Right lobe of liver (tissue), 6 donors: ENCODE measurements around the gene OR5J2. TPM values are rescaled to one million over a fixed set of nuclear protein-coding genes. Genes with fewer than 3 reads are reported as not detected.
"Not testable (repeated sequence)": the region's sequence is repeated elsewhere in the genome, so short reads cannot be mapped to it uniquely, and the experiment has no call there.

Experiments used
- ATAC-seq, 4 donors: fragments of 200-7000 bp; cut with Tn5 transposase; one replicate each; pipeline ENCODE4 v1.9.1; 2020; ENCODE audit warnings: mild to moderate bottlenecking in 4 of 4, moderate library complexity in 4 of 4
- DNase-seq, 3 donors: peaks; one replicate each; pipeline ENCODE4 v3.0.0-alpha.2; 2020
- H3K27ac ChIP-seq, 3 donors: fragments of 200-600 bp; one replicate each; pipeline ENCODE4 v1.8.0; 2022
- H3K27me3 ChIP-seq, 2 donors: fragments of 200-600 bp; one replicate each; pipeline ENCODE4 v1.8.0; 2022
- H3K36me3 ChIP-seq, 4 donors: fragments of 200-600 bp; sonication (generic) in 1 of 4; one replicate each; pipeline versions ENCODE4 v1.5.1 to v1.8.0; 2017 to 2022; ENCODE audit warnings: control low read depth in 1 of 4
- H3K4me1 ChIP-seq, 4 donors: fragments of 200-600 bp; sonication (generic) in 1 of 4; one replicate each; pipeline versions ENCODE4 v1.5.1 to v1.8.0; 2017 to 2022; ENCODE audit warnings: control low read depth in 1 of 4
- H3K4me3 ChIP-seq, 3 donors: fragments of 200-600 bp; one replicate each; pipeline ENCODE4 v1.8.0; 2022
- H3K9me3 ChIP-seq, 4 donors: fragments of 200-600 bp; sonication (generic) in 1 of 4; one replicate each; pipeline versions ENCODE4 v1.5.1 to v1.8.0; 2017 to 2022; ENCODE audit warnings: control low read depth in 1 of 4
- CTCF ChIP-seq, 4 donors: fragments of 200-600 bp in 3 of 4; fragments of 450-650 bp in 1 of 4; IDR thresholded peaks; one replicate each; pipeline versions ENCODE4 v1.5.1 to v1.8.0; 2016 to 2022; ENCODE audit warnings: antibody characterized with exemption in 4 of 4, mild to moderate bottlenecking in 2 of 4
- POLR2A ChIP-seq: fragments of 450-650 bp; IDR thresholded peaks from one replicate; pipeline ENCODE4 v1.6.1; 2017; ENCODE audit warnings: antibody characterized with exemption, mild to moderate bottlenecking
- WGBS: methylation state at CpG from one replicate; pipeline ENCODE4 v1.1.6; 2018; ENCODE audit warnings: low coverage, low lambda C conversion rate; ENCODE audit not compliant: insufficient coverage; ENCODE audit errors: missing lambda C conversion rate; 5-methylcytosine and 5-hydroxymethylcytosine counted together
- intact Hi-C, 2 donors: fragments of 100-400 bp; cut with DNase I; formaldehyde crosslinking; loops; one replicate each; pipeline versions ENCODE4 v1.11.2 to v1.14.1; 2022
- long read RNA-seq: library from polyadenylated mRNA; unstranded; transcript quantifications from one replicate; pipeline ENCODE4 v2.0.0, GENCODE V29; 2019
- total RNA-seq, 6 experiments: library from RNA; depleted of rRNA in 2 of 6; stranded (reverse); fragments of >200 nt in 2 of 6; fragmentation: NEBNext Ultra II Directional in 3 of 6; extraction: Animal tissue kit (Norgen Biotek cat#: 25700) in 3 of 6; gene quantifications; one replicate each; pipeline versions ENCODE4 v1.1.0 to v1.2.4, GENCODE V29; 2016 to 2023
- donor health status: DM: no; HTN: yes; CAD: no.
- donor health status: DM: no; HTN: no; CAD: no.
- donor health status: DM: no; HTN: no; CAD: no.
- donor health status: DM: no; HTN: yes; CAD: no.
- donor health status: DM: no; HTN: yes; CAD: no.

Gene OR5J2
- not detected for total RNA-seq
- long read RNA-seq: 0 reads

GRCh38 chr11:56176318-56176717 is at the start of gene OR5J2:
Gene OR5J2 (plus strand): TSS chr11:56176618. CDS start chr11:56176618, 0 bp downstream.
- WGBS: 24% methylated on average over 1 of the region's 1 CpG
- TF ChIP-seq CTCF (IDR thresholded peaks at IDR 0.05) (no peak), POLR2A (no peak)
- Histone ChIP-seq H3K4me1 (no peaks in the 10 kb centered on the region), H3K27ac (no peak within 1 kb of the TSS), H3K36me3 (no peaks in the 10 kb centered on the region), H3K27me3 (no peaks in the 10 kb centered on the region), H3K4me3 (no peak within 1 kb of the TSS), H3K9me3 (no peaks in the 10 kb centered on the region)
- DNase-seq (no peak), ATAC-seq (no peak)
- intact Hi-C loops: no loop called here

DNA sequence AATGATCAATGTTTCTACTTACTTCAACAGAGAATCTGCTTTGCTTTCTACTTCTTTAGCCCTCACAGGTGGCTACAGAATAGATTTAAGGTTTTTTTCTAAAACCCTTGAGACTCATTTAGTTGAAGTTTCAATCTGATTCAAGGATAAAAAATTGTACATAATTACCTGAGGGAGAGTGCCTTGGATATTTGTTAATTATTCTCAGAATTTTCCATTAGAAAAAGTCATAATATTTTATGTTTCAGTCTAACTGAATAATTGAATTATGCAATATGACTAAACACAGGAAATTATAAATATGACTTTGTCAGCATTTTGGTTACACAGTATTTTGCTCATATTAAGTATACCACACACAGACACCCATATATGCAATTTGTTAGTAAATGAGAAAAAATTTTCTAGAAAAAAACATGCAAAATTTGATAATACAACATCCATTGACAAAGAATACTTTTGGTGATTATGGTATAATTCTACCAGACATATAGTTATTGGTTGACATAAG is 36.2 kb upstream of the OR5J2 start, which contains the start of gene OR8J3:
Gene OR8J3 (minus strand): TSS at position 51 of the 511 bp plus-strand sequence. CDS start 2,483 bp downstream, outside the sequence.
- TF ChIP-seq CTCF (IDR thresholded peaks at IDR 0.05) (no peak), POLR2A (no peak)
- Histone ChIP-seq H3K9me3 (no peaks in the 10 kb centered on the region), H3K36me3 (no peaks in the 10 kb centered on the region), H3K4me1 (no peaks in the 10 kb centered on the region), H3K27me3 (no peaks in the 10 kb centered on the region), H3K4me3 (no peak within 1 kb of the TSS), H3K27ac (no peak within 1 kb of the TSS)
- DNase-seq: no peak
- intact Hi-C loops: no loop called here
- no peak for ATAC-seq

DNA sequence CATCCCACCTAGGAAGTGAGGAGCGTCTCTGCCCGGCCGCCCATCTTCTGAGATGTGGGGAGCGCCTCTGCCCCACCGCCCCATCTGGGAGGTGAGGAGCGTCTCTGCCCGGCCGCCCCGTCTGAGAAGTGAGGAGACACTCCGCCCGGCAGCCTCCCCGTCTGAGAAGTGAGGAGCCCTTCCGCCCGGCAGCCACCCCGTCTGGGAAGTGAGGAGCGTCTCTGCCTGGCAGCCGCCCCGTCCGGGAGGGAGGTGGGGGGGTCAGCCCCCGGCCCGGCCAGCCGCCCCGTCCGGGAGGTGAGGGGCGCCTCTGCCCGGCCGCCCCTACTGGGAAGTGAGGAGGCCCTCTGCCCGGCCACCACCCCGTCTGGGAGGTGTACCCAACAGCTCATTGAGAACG is 32.7 kb upstream of the OR5J2 start:
- H3K27ac ChIP-seq, H3K4me3 ChIP-seq, H3K27me3 ChIP-seq, ATAC-seq, H3K36me3 ChIP-seq, intact Hi-C loops, DNase-seq, H3K4me1 ChIP-seq, H3K9me3 ChIP-seq: not testable (repeated sequence)
- WGBS: 95% methylated on average over 7 of the region's 30 CpGs

DNA sequence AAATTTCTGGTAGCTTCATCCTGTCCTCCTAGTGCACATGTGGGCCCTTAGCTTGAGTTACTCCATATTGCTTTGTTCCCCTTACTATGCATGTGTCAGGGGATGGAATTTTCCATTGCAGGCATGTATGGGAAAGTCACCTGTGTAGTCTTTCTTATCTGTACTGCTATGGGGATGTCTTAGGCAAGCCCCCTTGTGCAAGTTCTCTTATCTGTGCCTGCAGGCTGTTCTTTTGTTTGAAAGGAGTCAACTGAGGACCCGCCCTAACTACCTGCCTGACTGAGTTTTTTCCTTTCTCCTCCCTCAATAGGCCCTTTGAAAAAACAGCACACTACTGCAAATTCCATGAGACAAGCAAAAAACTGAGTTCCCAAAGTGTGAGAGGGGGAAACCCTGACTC is 25.0 kb upstream of the OR5J2 start:
- no peak overlapping the region for H3K4me3 ChIP-seq
- no peaks in the 10 kb centered on the region for H3K36me3 ChIP-seq
- TF ChIP-seq CTCF (IDR thresholded peaks at IDR 0.05): no peak
- no peak for TF ChIP-seq POLR2A
- 41% methylated on average over 1 of the region's 1 CpG for WGBS
- H3K9me3 ChIP-seq: peaks cover 0 to 2% (median 0%) of the 10 kb centered on the region in 4 donors
- H3K27me3 ChIP-seq: no peaks in the 10 kb centered on the region
- no peaks in the 10 kb centered on the region for H3K4me1 ChIP-seq
- intact Hi-C loops: no loop called here
- no peak for ATAC-seq
- H3K27ac ChIP-seq: no peak overlapping the region
- no peak for DNase-seq

DNA sequence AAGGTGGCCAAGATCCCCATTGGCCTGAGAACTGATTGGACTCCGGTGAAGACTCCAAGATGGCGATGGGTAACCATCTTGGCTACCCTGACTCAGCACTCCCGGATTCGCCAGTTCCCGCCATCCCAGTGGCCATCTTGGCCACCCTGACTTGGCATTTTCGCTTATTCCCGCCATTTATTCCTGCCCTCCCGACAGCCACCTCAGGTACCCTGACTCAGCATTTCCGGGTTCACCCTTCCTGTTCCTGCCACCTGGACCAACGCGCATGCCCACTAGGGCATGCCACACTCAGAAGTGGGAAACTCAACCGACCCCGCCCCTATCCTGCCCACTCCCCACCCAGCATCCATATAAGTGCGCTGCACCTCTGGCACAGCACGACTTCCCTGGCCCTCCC is 24.1 kb upstream of the OR5J2 start:
- no peak overlapping the region for H3K27ac ChIP-seq
- intact Hi-C loops: no loop called here
- H3K4me3 ChIP-seq: no peak overlapping the region
- DNase-seq: no peak
- TF ChIP-seq CTCF (IDR thresholded peaks at IDR 0.05): no peak
- TF ChIP-seq POLR2A: no peak
- 48% methylated on average over 4 of the region's 15 CpGs for WGBS
- H3K27me3 ChIP-seq: no peaks in the 10 kb centered on the region
- no peaks in the 10 kb centered on the region for H3K36me3 ChIP-seq
- H3K9me3 ChIP-seq: no peaks in the 10 kb centered on the region
- H3K4me1 ChIP-seq: no peaks in the 10 kb centered on the region
- ATAC-seq: no peak
